Suprapubic skin (tissue), 4 donors: ENCODE data around the gene THSD7A.

Experiments
- EP300 ChIP-seq: sonication (generic); formaldehyde crosslinking; IDR thresholded peaks from one replicate; pipeline ENCODE4 v1.6.1; 2017; ENCODE audit warnings: antibody characterized with exemption
- POLR2A ChIP-seq, 2 donors: fragments of 450-650 bp; IDR thresholded peaks; one replicate each; pipeline ENCODE4 v1.6.1; 2017; ENCODE audit warnings: antibody characterized with exemption in 2 of 2, mild to moderate bottlenecking in 2 of 2, moderate library complexity in 2 of 2
- POLR2AphosphoS5 ChIP-seq, 3 donors: sonication (generic); formaldehyde crosslinking; IDR thresholded peaks; one replicate each; pipeline ENCODE4 v1.6.1; 2017; ENCODE audit warnings: antibody characterized with exemption in 3 of 3
- TF ChIP-seq, protein P1 (sequence below), 2 donors: fragments of 200-600 bp in 1 of 2; fragments of 450-650 bp in 1 of 2; sonication (generic) in 1 of 2; IDR thresholded peaks; one replicate each; pipeline ENCODE4 v1.5.1; 2016 to 2019; ENCODE audit warnings: antibody characterized with exemption in 2 of 2, mild to moderate bottlenecking in 1 of 2, moderate library complexity in 1 of 2

DNA sequence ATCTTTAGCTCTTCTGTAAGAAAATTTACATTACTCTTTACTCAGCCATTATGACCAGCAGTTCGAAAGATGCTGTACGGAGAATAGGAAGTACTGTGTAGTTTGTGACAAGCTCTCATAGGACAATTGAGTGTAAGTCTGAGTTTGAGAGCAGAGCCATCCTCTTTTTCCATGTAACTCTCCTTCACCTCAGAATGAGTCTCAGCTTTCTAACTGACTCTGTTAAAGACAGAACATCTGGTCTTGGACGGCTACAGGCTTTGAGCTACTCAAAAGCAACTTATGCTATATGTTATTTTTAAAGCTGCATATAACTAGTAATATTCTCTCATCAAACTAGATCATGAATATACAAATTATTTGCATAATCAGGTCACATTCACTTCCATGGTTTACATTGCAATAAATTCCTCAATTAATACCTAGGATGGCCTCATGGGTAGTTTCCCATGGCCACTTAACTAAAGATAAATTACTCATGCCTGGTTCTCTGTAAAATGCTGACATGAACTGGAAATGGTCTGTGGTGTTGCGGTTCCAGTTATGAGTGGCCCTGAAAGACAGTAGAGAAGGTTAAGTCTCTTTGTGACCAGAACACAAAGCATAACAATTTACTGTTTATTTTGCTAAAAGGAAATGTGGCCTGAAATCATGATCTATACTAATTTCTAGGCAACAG, 499.7 kb downstream of the THSD7A start:
- TF ChIP-seq, protein P1, sequence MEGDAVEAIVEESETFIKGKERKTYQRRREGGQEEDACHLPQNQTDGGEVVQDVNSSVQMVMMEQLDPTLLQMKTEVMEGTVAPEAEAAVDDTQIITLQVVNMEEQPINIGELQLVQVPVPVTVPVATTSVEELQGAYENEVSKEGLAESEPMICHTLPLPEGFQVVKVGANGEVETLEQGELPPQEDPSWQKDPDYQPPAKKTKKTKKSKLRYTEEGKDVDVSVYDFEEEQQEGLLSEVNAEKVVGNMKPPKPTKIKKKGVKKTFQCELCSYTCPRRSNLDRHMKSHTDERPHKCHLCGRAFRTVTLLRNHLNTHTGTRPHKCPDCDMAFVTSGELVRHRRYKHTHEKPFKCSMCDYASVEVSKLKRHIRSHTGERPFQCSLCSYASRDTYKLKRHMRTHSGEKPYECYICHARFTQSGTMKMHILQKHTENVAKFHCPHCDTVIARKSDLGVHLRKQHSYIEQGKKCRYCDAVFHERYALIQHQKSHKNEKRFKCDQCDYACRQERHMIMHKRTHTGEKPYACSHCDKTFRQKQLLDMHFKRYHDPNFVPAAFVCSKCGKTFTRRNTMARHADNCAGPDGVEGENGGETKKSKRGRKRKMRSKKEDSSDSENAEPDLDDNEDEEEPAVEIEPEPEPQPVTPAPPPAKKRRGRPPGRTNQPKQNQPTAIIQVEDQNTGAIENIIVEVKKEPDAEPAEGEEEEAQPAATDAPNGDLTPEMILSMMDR (IDR thresholded peaks at IDR 0.05), result no peak
- no peak for TF ChIP-seq POLR2AphosphoS5 (IDR thresholded peaks at IDR 0.05)
- no peak for TF ChIP-seq POLR2A (IDR thresholded peaks at IDR 0.05)
- no peak for TF ChIP-seq EP300
